Measurements from ENCODE around the gene APC2.

- TF ChIP-seq CTCF (IDR thresholded peaks at IDR 0.05; ENCODE audit: low read depth, low read length, poor library complexity, severe bottlenecking) (no peak), EZH2phosphoT487 (IDR thresholded peaks at IDR 0.05; ENCODE audit: borderline replicate concordance, low read length) (no peak)
Measured at GRCh38 chr19:1441677-1442438, 8.1 kb upstream of the APC2 start.

Measured in DOHH2 (cell line).